Measurements from ENCODE around the gene TMED8. TPM values are rescaled to one million over a fixed set of nuclear protein-coding genes. Genes with fewer than 3 reads are reported as not detected.
A peak's percentile ranks its signal among the peaks of the same experiment; 100 is the strongest.
"Not testable (repeated sequence)": the region's sequence is repeated elsewhere in the genome, so short reads cannot be mapped to it uniquely, and the experiment has no call there.

Gene TMED8
- total RNA-seq, 1 experiment from 2014 or later, result 10.6 TPM

- no peak for DNase-seq (ENCODE audit: low read depth)
These were observed 53.9 kb downstream of the TMED8 start for GRCh38 chr14:77322951-77323350.

GRCh38 chr14:77322250-77322902, 54.5 kb downstream of the TMED8 start:
- DNase-seq (ENCODE audit: low read depth), result no peak

- peak; percentile 89 for DNase-seq (ENCODE audit: low read depth)
These were observed 56.5 kb downstream of the TMED8 start, which contains the start of gene POMT2 for GRCh38 chr14:77320238-77320935. Gene POMT2 (minus strand): TSS chr14:77320883. CDS start chr14:77320681, 202 bp downstream.

- no peak for DNase-seq (ENCODE audit: low read depth)
These were observed 57.5 kb downstream of the TMED8 start for GRCh38 chr14:77319422-77319821.

- DNase-seq (ENCODE audit: low read depth), result not testable (repeated sequence)
These were observed 58.1 kb downstream of the TMED8 start for GRCh38 chr14:77318756-77319155.

- no peak for DNase-seq (ENCODE audit: low read depth)
These were observed 58.8 kb downstream of the TMED8 start for GRCh38 chr14:77318006-77318553.

GRCh38 chr14:77316872-77317301, 60.0 kb downstream of the TMED8 start:
- peak; percentile 37 for DNase-seq (ENCODE audit: low read depth)

GRCh38 chr14:77316195-77316505, 60.7 kb downstream of the TMED8 start:
- no peak for DNase-seq (ENCODE audit: low read depth)

GRCh38 chr14:77314539-77315457, 62.1 kb downstream of the TMED8 start:
- no peak for DNase-seq (ENCODE audit: low read depth)

- DNase-seq (ENCODE audit: low read depth), result peak; percentile 90
These were observed 62.9 kb downstream of the TMED8 start for GRCh38 chr14:77314043-77314442.

- no peak for DNase-seq (ENCODE audit: low read depth)
These were observed 63.5 kb downstream of the TMED8 start for GRCh38 chr14:77313371-77313770.

- DNase-seq (ENCODE audit: low read depth), result no peak
These were observed 65.7 kb downstream of the TMED8 start for GRCh38 chr14:77311217-77311616.

GRCh38 chr14:77310026-77310425, 66.9 kb downstream of the TMED8 start:
- DNase-seq (ENCODE audit: low read depth), result no peak

GRCh38 chr14:77309131-77309530, 67.8 kb downstream of the TMED8 start:
- DNase-seq (ENCODE audit: low read depth), result no peak

GRCh38 chr14:77306851-77307496, 69.9 kb downstream of the TMED8 start:
- DNase-seq (ENCODE audit: low read depth), result peak; percentile 63

GRCh38 chr14:77306416-77306815, 70.5 kb downstream of the TMED8 start:
- DNase-seq (ENCODE audit: low read depth), result no peak

GRCh38 chr14:77305696-77306095, 71.2 kb downstream of the TMED8 start:
- no peak for DNase-seq (ENCODE audit: low read depth)

GRCh38 chr14:77303417-77304156, 73.3 kb downstream of the TMED8 start:
- peak; percentile 97 for DNase-seq (ENCODE audit: low read depth)

GRCh38 chr14:77302926-77303325, 74.0 kb downstream of the TMED8 start:
- DNase-seq (ENCODE audit: low read depth), result peak; percentile 89

GRCh38 chr14:77301103-77301502, 75.8 kb downstream of the TMED8 start:
- peak; percentile 57 for DNase-seq (ENCODE audit: low read depth)

GRCh38 chr14:77299771-77300170, 77.1 kb downstream of the TMED8 start:
- DNase-seq (ENCODE audit: low read depth), result no peak
